Endothelial cell of umbilical vein (primary cell): ENCODE results near the gene TNFRSF21. TPM values are rescaled to one million over a fixed set of nuclear protein-coding genes. Genes with fewer than 3 reads are reported as not detected.
A peak's percentile ranks its signal among the peaks of the same experiment; 100 is the strongest.

ENCODE experiments used
- BruUV-seq: library from RNA; stranded (reverse); fragments of 400-500 nt; replicated peaks from 2 replicates; lab custom pipeline; 2021; lab: Mats Ljungman, UMichigan
- CTCF ChIA-PET: fragments of 300-600, 350-600 bp; sonication (Branson Sonifier 250); formaldehyde crosslinking; loops from one replicate; lab custom pipeline; 2021; ENCODE audit warnings: antibody characterized with exemption, inconsistent platforms; lab: Charles Lee
- POLR2A ChIA-PET: fragments of 300-600, 350-600 bp; sonication (Branson Sonifier 250); formaldehyde crosslinking; loops from one replicate; lab custom pipeline; 2021; ENCODE audit warnings: antibody characterized with exemption, inconsistent platforms; lab: Charles Lee
- DNase-seq: peaks from one replicate; pipeline ENCODE4 v3.0.0-alpha.2; 2011; ENCODE audit warnings: low read depth, low spot score
- FAIRE-seq: peaks from 2 replicates; lab custom pipeline; 2011; peaks lifted over from hg19 to GRCh38; lab: Jason Lieb, UNC
- H2AFZ ChIP-seq: 2 replicates; pipeline ENCODE4 v1.6.0; 2012; ENCODE audit warnings: low read depth, low read length, control low read depth, inconsistent platforms
- H3K27ac ChIP-seq: 2 replicates; pipeline ENCODE4 v1.5.1; 2011; ENCODE audit warnings: low read depth, mild to moderate bottlenecking, control low read depth, low read length, moderate library complexity; ENCODE audit not compliant: insufficient read depth
- H3K27me3 ChIP-seq, 2 experiments: 2 replicates each; pipeline versions ENCODE4 v1.6.0 to v1.6.1; 2011; ENCODE audit warnings: low read length in 2 of 2, mixed read lengths in 1 of 2; ENCODE audit not compliant: control insufficient read depth in 2 of 2, insufficient read depth in 2 of 2
- H3K36me3 ChIP-seq, 2 experiments: 2 replicates in 1 of 2; 3 replicates in 1 of 2; pipeline ENCODE4 v1.5.1; 2011; ENCODE audit warnings: low read length in 2 of 2, mild to moderate bottlenecking in 1 of 2, moderate library complexity in 1 of 2; ENCODE audit not compliant: control insufficient read depth in 2 of 2, insufficient read depth in 2 of 2; ENCODE audit errors: extremely low read depth in 1 of 2
- H3K4me1 ChIP-seq: 3 replicates; pipeline ENCODE4 v1.5.1; 2011; ENCODE audit warnings: mild to moderate bottlenecking, low read length; ENCODE audit not compliant: control insufficient read depth, insufficient read depth; ENCODE audit errors: extremely low read depth
- H3K4me2 ChIP-seq: 2 replicates; pipeline ENCODE4 v1.6.1; 2011; ENCODE audit warnings: low read length, control low read depth, mixed read lengths; ENCODE audit not compliant: insufficient read depth
- H3K4me3 ChIP-seq, 3 experiments: fragments of 200-600 bp in 1 of 3; sonication (generic), shearing (Covaris generic) in 1 of 3; replicated peaks in 1 of 3; 2 replicates each; pipeline ENCODE4 v1.5.1; 2011 to 2016; ENCODE audit warnings: control low read depth in 3 of 3, low read length in 3 of 3, mild to moderate bottlenecking in 2 of 3, inconsistent platforms in 1 of 3, low read depth in 1 of 3, moderate library complexity in 1 of 3; ENCODE audit not compliant: insufficient read depth in 1 of 3
- H3K79me2 ChIP-seq: 2 replicates; pipeline ENCODE4 v1.6.0; 2012; ENCODE audit warnings: low read length, inconsistent platforms; ENCODE audit not compliant: control insufficient read depth, insufficient read depth
- H3K9ac ChIP-seq: replicated peaks from 2 replicates; pipeline ENCODE3; 2011; ENCODE audit warnings: low read length, control low read depth; ENCODE audit not compliant: insufficient read depth; ENCODE audit errors: extremely low read depth
- H3K9me1 ChIP-seq: replicated peaks from 3 replicates; pipeline ENCODE4 v1.6.0; 2011; ENCODE audit warnings: mild to moderate bottlenecking, low read length; ENCODE audit not compliant: control insufficient read depth, insufficient read depth; ENCODE audit errors: extremely low read depth
- H3K9me3 ChIP-seq: replicated peaks from 2 replicates; pipeline ENCODE4 v1.5.1; 2012; ENCODE audit warnings: low read length, inconsistent platforms; ENCODE audit not compliant: control insufficient read depth, insufficient read depth
- H4K20me1 ChIP-seq: replicated peaks from 2 replicates; pipeline ENCODE3; 2011; ENCODE audit warnings: mild to moderate bottlenecking, low read length; ENCODE audit not compliant: control insufficient read depth, insufficient read depth; ENCODE audit errors: extremely low read depth
- CTCF ChIP-seq, 2 donors: IDR thresholded peaks; 1 replicate in 1 of 2; 2 replicates in 1 of 2; pipeline ENCODE4 v1.5.1; 2011; ENCODE audit warnings: low read length in 2 of 2, mild to moderate bottlenecking in 2 of 2, moderate library complexity in 2 of 2, control low read depth in 1 of 2, inconsistent platforms in 1 of 2, low read depth in 1 of 2; ENCODE audit not compliant: insufficient read depth in 1 of 2; ENCODE audit errors: extremely low read depth in 1 of 2
- EZH2 ChIP-seq: IDR thresholded peaks from 2 replicates; pipeline ENCODE4 v1.6.1; 2012; ENCODE audit warnings: borderline replicate concordance, low read depth, mild to moderate bottlenecking, moderate library complexity, low read length, inconsistent platforms; ENCODE audit not compliant: severe bottlenecking
- FOS ChIP-seq: IDR thresholded peaks from 2 replicates; pipeline ENCODE4 v1.6.1; 2011; ENCODE audit warnings: mild to moderate bottlenecking, low read length, moderate library complexity, borderline replicate concordance; ENCODE audit not compliant: insufficient read depth
- GATA2 ChIP-seq: IDR thresholded peaks from 2 replicates; pipeline ENCODE4 v1.7.0; 2011; ENCODE audit warnings: low read depth, mild to moderate bottlenecking, moderate library complexity, mixed read lengths, low read length; ENCODE audit not compliant: insufficient read length, insufficient read depth
- JUN ChIP-seq: IDR thresholded peaks from 2 replicates; pipeline ENCODE4 v1.6.1; 2011; ENCODE audit warnings: borderline replicate concordance, low read depth; ENCODE audit not compliant: insufficient read length, insufficient read depth
- MAX ChIP-seq: IDR thresholded peaks from 2 replicates; pipeline ENCODE4 v1.6.1; 2011; ENCODE audit not compliant: insufficient read depth, insufficient read length
- MYC ChIP-seq: IDR thresholded peaks from one replicate; pipeline ENCODE4 v1.6.1; 2011; ENCODE audit warnings: mild to moderate bottlenecking, low read depth, low read length
- POLR2A ChIP-seq: IDR thresholded peaks from 2 replicates; pipeline ENCODE4 v1.6.1; 2012; ENCODE audit warnings: low read depth, mild to moderate bottlenecking, control low read depth, low read length
- POLR2AphosphoS5 ChIP-seq: IDR thresholded peaks from 2 replicates; pipeline ENCODE4 v1.6.1; 2012; ENCODE audit warnings: low read depth, mild to moderate bottlenecking, control low read depth, low read length, moderate library complexity; ENCODE audit not compliant: insufficient read depth
- dilution Hi-C: fragments of 300-500 bp; cut with MboI; formaldehyde crosslinking; loops from one replicate; pipeline ENCODE4 v1.15.0; 2019; ENCODE audit warnings: low sequenced_read_pairs; ENCODE audit not compliant: extremely low pct_ligation_motif_present
- intact Hi-C: fragments of 100-400 bp; cut with micrococcal nuclease; formaldehyde crosslinking; loops from one replicate; pipeline ENCODE4 v1.10.0; 2022
- polyA plus RNA-seq, 4 experiments: library from polyadenylated mRNA; depleted of rRNA in 3 of 4; stranded (reverse) in 3 of 4; unstranded in 1 of 4; fragments of >200 nt; gene quantifications; 2 replicates each; pipeline versions ENCODE4 v1.2.1 to v1.2.3, GENCODE V29; 2011 to 2012; ENCODE audit warnings: missing spikeins in 1 of 4
- total RNA-seq: library from RNA; stranded (reverse); gene quantifications from 2 replicates; pipeline ENCODE4 v1.2.3, GENCODE V29; 2021

Gene TNFRSF21
- total and polyA plus RNA-seq, 2 donors (not counting 3 experiments of a cell fraction or from before 2014, with no cell fraction given) = 26.0 to 40.6 TPM

GRCh38 chr6:47308198-47308517 lies 1.5 kb downstream of the TNFRSF21 start:
- H3K9me3 ChIP-seq = no peaks in the 10 kb centered on the region
- peak overlapping the region; percentile 49 to 86 (median 80) for H3K4me3 ChIP-seq
- peak overlapping the region; percentile 8 for H2AFZ ChIP-seq
- no peaks in the 10 kb centered on the region for H3K27me3 ChIP-seq
- peaks cover 16% of the 10 kb centered on the region for H3K4me1 ChIP-seq
- peaks cover 3% of the 10 kb centered on the region for H4K20me1 ChIP-seq
- no TSS peak for BruUV-seq
- dilution Hi-C loops (no loop called here), intact Hi-C loops (loop anchor here (2.0 to 5.0 kb wide), 2 partner anchors 361 to 891 kb away; no protein-coding TSS in a partner anchor)
- TF ChIP-seq MYC = no peak
- no peak for TF ChIP-seq GATA2
- TF ChIP-seq MAX = no peak
- TF ChIP-seq POLR2AphosphoS5 = no peak
- TF ChIP-seq POLR2A = no peak
- no peak for TF ChIP-seq CTCF (IDR thresholded peaks at IDR 0.05; ENCODE audit: extremely low read depth in 1 of 2, insufficient read depth in 1 of 2, low read depth in 1 of 2, low read length in 2 of 2)
- no peak for TF ChIP-seq FOS
- TF ChIP-seq EZH2 = no peak
- no peak for TF ChIP-seq JUN
- H3K79me2 ChIP-seq = peaks cover 35% of the 10 kb centered on the region
- POLR2A ChIA-PET = no interaction called here
- FAIRE-seq (no peak), DNase-seq (no peak)
- CTCF ChIA-PET = interaction anchor here (0.9 to 7.4 kb wide), 7 partner anchors 9 to 460 kb away, joined by 3 to 129 read pairs (median 5); no protein-coding TSS in a partner anchor
- H3K9me1 ChIP-seq = no peaks in the 10 kb centered on the region
- no peaks in the 10 kb centered on the region for H3K36me3 ChIP-seq
- peak overlapping the region; percentile 72 for H3K9ac ChIP-seq
- H3K27ac ChIP-seq = no peak overlapping the region
- peak overlapping the region; percentile 86 for H3K4me2 ChIP-seq
